GM23338 (cell line): Measurements from ENCODE around the gene TRIM71. TPM values are rescaled to one million over a fixed set of nuclear protein-coding genes. Genes with fewer than 3 reads are reported as not detected.
A peak's percentile ranks its signal among the peaks of the same experiment; 100 is the strongest.

Experiments
- ATAC-seq: fragments of 200-7000 bp; cut with Tn5 transposase; 3 replicates; pipeline ENCODE4 v1.9.1; 2020
- DNase-seq: peaks from one replicate; pipeline ENCODE4 v3.0.0-alpha.2; 2015; ENCODE audit warnings: low spot score
- H2AFZ ChIP-seq: fragments of 200-600 bp; sonication (generic); 2 replicates; pipeline ENCODE4 v1.8.0; 2016; ENCODE audit warnings: antibody characterized with exemption, mild to moderate bottlenecking, moderate library complexity
- H3F3A ChIP-seq: fragments of 200-600 bp; sonication (generic); replicated peaks from 2 replicates; pipeline ENCODE4 v1.8.0; 2017; ENCODE audit warnings: antibody characterized with exemption, mixed run types, low read depth
- H3K27ac ChIP-seq: fragments of 200-600 bp; sonication (generic); 2 replicates; pipeline ENCODE4 v1.6.1; 2016; ENCODE audit warnings: low read depth
- H3K27me3 ChIP-seq: fragments of 200-600 bp; sonication (generic); 2 replicates; pipeline ENCODE4 v1.8.0; 2016; ENCODE audit warnings: mild to moderate bottlenecking, mixed run types, moderate library complexity; ENCODE audit not compliant: insufficient read depth
- H3K36me3 ChIP-seq: fragments of 200-600 bp; sonication (generic); 2 replicates; pipeline ENCODE4 v1.8.0; 2016; ENCODE audit warnings: mild to moderate bottlenecking; ENCODE audit not compliant: insufficient read depth
- H3K4me1 ChIP-seq: fragments of 200-600 bp; sonication (generic); 2 replicates; pipeline ENCODE4 v1.8.0; 2016; ENCODE audit warnings: mild to moderate bottlenecking, moderate library complexity; ENCODE audit not compliant: insufficient read depth
- H3K4me2 ChIP-seq: fragments of 200-600 bp; sonication (generic); 2 replicates; pipeline ENCODE4 v1.7.1; 2017; ENCODE audit warnings: mixed run types
- H3K4me3 ChIP-seq: fragments of 200-600 bp; sonication (generic); 2 replicates; pipeline ENCODE4 v1.6.1; 2016; ENCODE audit warnings: mixed run types
- H3K79me2 ChIP-seq: fragments of 200-600 bp; sonication (generic); replicated peaks from 2 replicates; pipeline ENCODE4 v1.8.0; 2017; ENCODE audit warnings: mild to moderate bottlenecking; ENCODE audit not compliant: insufficient read depth
- H3K9me2 ChIP-seq: fragments of 200-600 bp; sonication (generic); 2 replicates; pipeline ENCODE4 v1.8.0; 2017; ENCODE audit not compliant: insufficient read depth
- H4K20me1 ChIP-seq: fragments of 200-600 bp; sonication (generic); replicated peaks from 2 replicates; pipeline ENCODE4 v1.8.0; 2017; ENCODE audit warnings: mild to moderate bottlenecking; ENCODE audit not compliant: insufficient read depth
- H3K27ac Mint-ChIP-seq: 2 replicates; pipeline ENCODE4 v1.8.0; 2020; ENCODE audit warnings: inconsistent platforms, mild to moderate bottlenecking, moderate library complexity, mixed read lengths
- H3K27me3 Mint-ChIP-seq: 3 replicates; pipeline ENCODE4 v1.8.0; 2022; ENCODE audit warnings: low read depth, mild to moderate bottlenecking, moderate library complexity, mixed read lengths, inconsistent platforms; ENCODE audit not compliant: insufficient read depth, poor library complexity
- H3K36me3 Mint-ChIP-seq: 3 replicates; pipeline ENCODE4 v1.8.0; 2021; ENCODE audit warnings: low read depth, mild to moderate bottlenecking, inconsistent platforms, moderate library complexity, mixed read lengths
- H3K4me1 Mint-ChIP-seq: 3 replicates; pipeline ENCODE4 v1.8.0; 2020; ENCODE audit warnings: mild to moderate bottlenecking, inconsistent platforms, mixed read lengths
- H3K4me3 Mint-ChIP-seq: 3 replicates; pipeline ENCODE4 v1.8.0; 2021; ENCODE audit warnings: moderate library complexity, mild to moderate bottlenecking, inconsistent platforms, mixed read lengths
- H3K9me3 Mint-ChIP-seq: 3 replicates; pipeline ENCODE4 v1.8.0; 2020; ENCODE audit warnings: moderate library complexity, mild to moderate bottlenecking, inconsistent platforms, mixed read lengths
- CREB1 ChIP-seq: fragments of 250-450 bp; sonication (Bioruptor Pico); IDR thresholded peaks from 2 replicates; pipeline ENCODE4 v1.5.0; 2020; ENCODE audit warnings: low read depth, mild to moderate bottlenecking, moderate library complexity
- CTCF ChIP-seq, 2 experiments: fragments of 200-600 bp in 1 of 2; sonication (generic) in 1 of 2; conservative IDR thresholded peaks; 2 replicates each; pipeline versions ENCODE4 v1.5.1 to v1.6.1; 2016 to 2017; ENCODE audit warnings: antibody characterized with exemption in 2 of 2, low read depth in 2 of 2, mild to moderate bottlenecking in 2 of 2, moderate library complexity in 1 of 2
- ETS1 ChIP-seq: IDR thresholded peaks from 2 replicates; pipeline ENCODE4 v1.6.1; 2016; ENCODE audit warnings: antibody characterized with exemption
- EZH2 ChIP-seq: fragments of 200-600 bp; sonication (generic); IDR thresholded peaks from one replicate; pipeline ENCODE4 v1.8.0; 2017; ENCODE audit warnings: antibody characterized with exemption, mild to moderate bottlenecking, low read depth; ENCODE audit not compliant: unreplicated experiment
- EZH2phosphoT487 ChIP-seq: fragments of 200-600 bp; sonication (generic); IDR thresholded peaks from one replicate; pipeline ENCODE4 v1.8.1; 2018; ENCODE audit warnings: antibody characterized with exemption; ENCODE audit not compliant: unreplicated experiment
- JUNB ChIP-seq: IDR thresholded peaks from one replicate; pipeline ENCODE4 v1.6.1; 2016; ENCODE audit warnings: antibody characterized with exemption; ENCODE audit not compliant: unreplicated experiment
- NANOG ChIP-seq: IDR thresholded peaks from 2 replicates; pipeline ENCODE4 v1.6.1; 2016; ENCODE audit warnings: antibody characterized with exemption, borderline replicate concordance
- POLR2AphosphoS5 ChIP-seq: IDR thresholded peaks from 2 replicates; pipeline ENCODE4 v1.6.1; 2016; ENCODE audit warnings: antibody characterized with exemption, low read depth
- REST ChIP-seq: IDR thresholded peaks from one replicate; pipeline ENCODE4 v1.6.1; 2018; ENCODE audit warnings: antibody characterized with exemption; ENCODE audit not compliant: unreplicated experiment
- STAT1 ChIP-seq: IDR thresholded peaks from one replicate; pipeline ENCODE4 v1.6.1; 2016; ENCODE audit warnings: antibody characterized with exemption; ENCODE audit not compliant: unreplicated experiment
- ZNF114 ChIP-seq: fragments of 250-450 bp; sonication (Bioruptor Pico); IDR thresholded peaks from 2 replicates; pipeline ENCODE4 v1.5.0; 2020; ENCODE audit warnings: mild to moderate bottlenecking, moderate library complexity
- ZNF331 ChIP-seq: fragments of 250-450 bp; sonication (Bioruptor Pico); IDR thresholded peaks from 2 replicates; pipeline ENCODE4 v1.5.0; 2020; ENCODE audit warnings: low read depth, mild to moderate bottlenecking, moderate library complexity
- polyA plus RNA-seq: library from polyadenylated mRNA; unstranded; fragments of >200 nt; fragmentation: Nextera tagmentation; extraction: Ambion mirVana; gene quantifications from 2 replicates; pipeline ENCODE4 v1.2.1, GENCODE V29; 2016
- total RNA-seq: library from RNA; depleted of rRNA; stranded (reverse); fragments of >200 nt; shearing (Covaris generic); gene quantifications from 2 replicates; pipeline ENCODE4 v1.2.3, GENCODE V29; 2014
- TF ChIP-seq, protein P1 (sequence below): fragments of 250-450 bp; sonication (Bioruptor Pico); IDR thresholded peaks from 2 replicates; pipeline ENCODE4 v1.5.0; 2020; ENCODE audit warnings: mild to moderate bottlenecking, moderate library complexity

The TRIM71 gene
- total and polyA plus RNA-seq, 2 experiments from 2014 or later: 71.5 to 346 TPM

DNA sequence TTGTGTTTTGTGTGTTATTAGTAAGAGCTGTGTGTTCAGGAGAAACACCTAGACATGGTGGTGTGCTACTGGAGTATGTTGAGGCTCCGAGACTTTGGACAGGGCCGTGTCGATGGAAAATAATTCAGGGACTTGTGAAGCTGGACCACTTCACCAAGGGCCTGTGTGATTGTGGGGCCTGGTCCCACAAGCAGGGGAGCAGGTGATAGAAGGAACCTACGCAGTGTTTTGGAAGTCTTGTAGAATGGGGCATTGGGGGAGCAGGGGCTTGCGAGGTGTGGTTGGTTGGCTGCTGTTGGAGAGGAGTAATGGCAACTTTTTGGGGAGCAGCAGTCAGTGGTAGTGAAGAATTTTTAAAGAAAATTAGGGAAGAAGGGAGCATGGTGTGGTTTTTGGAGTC lies 48.7 kb downstream of the TRIM71 start:
- peak overlapping the region; percentile 98 for H3K27ac ChIP-seq
- H3K36me3 ChIP-seq: no peaks in the 10 kb centered on the region
- Mint-ChIP-seq H3K4me1 (peaks cover 99% of the 10 kb centered on the region), H3K36me3 (peaks cover 26% of the 10 kb centered on the region; the same call in 2 of the 3 replicates), H3K27ac (peak overlapping the region; percentile 89), H3K27me3 (peaks cover 55% of the 10 kb centered on the region), H3K4me3 (peak overlapping the region; percentile 63), H3K9me3 (no peaks in the 10 kb centered on the region; the same call in 2 of the 3 replicates)
- H2AFZ ChIP-seq: no peak overlapping the region
- no peak for DNase-seq
- peaks cover 65% of the 10 kb centered on the region for H3F3A ChIP-seq
- no peak for ATAC-seq
- peaks cover 92% of the 10 kb centered on the region for H3K4me1 ChIP-seq
- peak overlapping the region; percentile 67 for H3K4me2 ChIP-seq
- H3K9me2 ChIP-seq: no peaks in the 10 kb centered on the region
- TF ChIP-seq, protein P1, sequence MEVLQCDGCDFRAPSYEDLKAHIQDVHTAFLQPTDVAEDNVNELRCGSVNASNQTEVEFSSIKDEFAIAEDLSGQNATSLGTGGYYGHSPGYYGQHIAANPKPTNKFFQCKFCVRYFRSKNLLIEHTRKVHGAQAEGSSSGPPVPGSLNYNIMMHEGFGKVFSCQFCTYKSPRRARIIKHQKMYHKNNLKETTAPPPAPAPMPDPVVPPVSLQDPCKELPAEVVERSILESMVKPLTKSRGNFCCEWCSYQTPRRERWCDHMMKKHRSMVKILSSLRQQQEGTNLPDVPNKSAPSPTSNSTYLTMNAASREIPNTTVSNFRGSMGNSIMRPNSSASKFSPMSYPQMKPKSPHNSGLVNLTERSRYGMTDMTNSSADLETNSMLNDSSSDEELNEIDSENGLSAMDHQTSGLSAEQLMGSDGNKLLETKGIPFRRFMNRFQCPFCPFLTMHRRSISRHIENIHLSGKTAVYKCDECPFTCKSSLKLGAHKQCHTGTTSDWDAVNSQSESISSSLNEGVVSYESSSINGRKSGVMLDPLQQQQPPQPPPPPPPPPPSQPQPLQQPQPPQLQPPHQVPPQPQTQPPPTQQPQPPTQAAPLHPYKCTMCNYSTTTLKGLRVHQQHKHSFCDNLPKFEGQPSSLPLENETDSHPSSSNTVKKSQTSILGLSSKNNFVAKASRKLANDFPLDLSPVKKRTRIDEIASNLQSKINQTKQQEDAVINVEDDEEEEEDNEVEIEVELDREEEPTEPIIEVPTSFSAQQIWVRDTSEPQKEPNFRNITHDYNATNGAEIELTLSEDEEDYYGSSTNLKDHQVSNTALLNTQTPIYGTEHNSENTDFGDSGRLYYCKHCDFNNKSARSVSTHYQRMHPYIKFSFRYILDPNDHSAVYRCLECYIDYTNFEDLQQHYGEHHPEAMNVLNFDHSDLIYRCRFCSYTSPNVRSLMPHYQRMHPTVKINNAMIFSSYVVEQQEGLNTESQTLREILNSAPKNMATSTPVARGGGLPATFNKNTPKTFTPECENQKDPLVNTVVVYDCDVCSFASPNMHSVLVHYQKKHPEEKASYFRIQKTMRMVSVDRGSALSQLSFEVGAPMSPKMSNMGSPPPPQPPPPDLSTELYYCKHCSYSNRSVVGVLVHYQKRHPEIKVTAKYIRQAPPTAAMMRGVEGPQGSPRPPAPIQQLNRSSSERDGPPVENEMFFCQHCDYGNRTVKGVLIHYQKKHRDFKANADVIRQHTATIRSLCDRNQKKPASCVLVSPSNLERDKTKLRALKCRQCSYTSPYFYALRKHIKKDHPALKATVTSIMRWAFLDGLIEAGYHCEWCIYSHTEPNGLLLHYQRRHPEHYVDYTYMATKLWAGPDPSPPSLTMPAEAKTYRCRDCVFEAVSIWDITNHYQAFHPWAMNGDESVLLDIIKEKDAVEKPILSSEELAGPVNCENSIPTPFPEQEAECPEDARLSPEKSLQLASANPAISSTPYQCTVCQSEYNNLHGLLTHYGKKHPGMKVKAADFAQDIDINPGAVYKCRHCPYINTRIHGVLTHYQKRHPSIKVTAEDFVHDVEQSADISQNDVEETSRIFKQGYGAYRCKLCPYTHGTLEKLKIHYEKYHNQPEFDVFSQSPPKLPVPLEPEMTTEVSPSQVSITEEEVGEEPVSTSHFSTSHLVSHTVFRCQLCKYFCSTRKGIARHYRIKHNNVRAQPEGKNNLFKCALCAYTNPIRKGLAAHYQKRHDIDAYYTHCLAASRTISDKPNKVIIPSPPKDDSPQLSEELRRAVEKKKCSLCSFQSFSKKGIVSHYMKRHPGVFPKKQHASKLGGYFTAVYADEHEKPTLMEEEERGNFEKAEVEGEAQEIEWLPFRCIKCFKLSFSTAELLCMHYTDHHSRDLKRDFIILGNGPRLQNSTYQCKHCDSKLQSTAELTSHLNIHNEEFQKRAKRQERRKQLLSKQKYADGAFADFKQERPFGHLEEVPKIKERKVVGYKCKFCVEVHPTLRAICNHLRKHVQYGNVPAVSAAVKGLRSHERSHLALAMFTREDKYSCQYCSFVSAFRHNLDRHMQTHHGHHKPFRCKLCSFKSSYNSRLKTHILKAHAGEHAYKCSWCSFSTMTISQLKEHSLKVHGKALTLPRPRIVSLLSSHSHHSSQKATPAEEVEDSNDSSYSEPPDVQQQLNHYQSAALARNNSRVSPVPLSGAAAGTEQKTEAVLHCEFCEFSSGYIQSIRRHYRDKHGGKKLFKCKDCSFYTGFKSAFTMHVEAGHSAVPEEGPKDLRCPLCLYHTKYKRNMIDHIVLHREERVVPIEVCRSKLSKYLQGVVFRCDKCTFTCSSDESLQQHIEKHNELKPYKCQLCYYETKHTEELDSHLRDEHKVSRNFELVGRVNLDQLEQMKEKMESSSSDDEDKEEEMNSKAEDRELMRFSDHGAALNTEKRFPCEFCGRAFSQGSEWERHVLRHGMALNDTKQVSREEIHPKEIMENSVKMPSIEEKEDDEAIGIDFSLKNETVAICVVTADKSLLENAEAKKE: no peak
- TF ChIP-seq ZNF114: no peak
- no peak for TF ChIP-seq STAT1
- no peak for TF ChIP-seq EZH2phosphoT487
- TF ChIP-seq REST: no peak
- no peak for TF ChIP-seq NANOG
- TF ChIP-seq ETS1: no peak
- no peak for TF ChIP-seq ZNF331 (CRISPR knock-in tag)
- no peak; the same call in 1 of the 2 replicates for TF ChIP-seq POLR2AphosphoS5
- TF ChIP-seq CTCF (conservative IDR thresholded peaks at IDR 0.05; ENCODE audit: low read depth in 2 of 2): no peak
- no peak for TF ChIP-seq CREB1 (CRISPR knock-in tag)
- TF ChIP-seq EZH2: no peak
- TF ChIP-seq JUNB: no peak
- peaks cover 97% of the 10 kb centered on the region for H3K79me2 ChIP-seq
- H4K20me1 ChIP-seq: peaks cover 65% of the 10 kb centered on the region
- H3K4me3 ChIP-seq: peak overlapping the region; percentile 42
- no peaks in the 10 kb centered on the region for H3K27me3 ChIP-seq
